H1 (cell line): ENCODE data around the gene DOHH. TPM values are rescaled to one million over a fixed set of nuclear protein-coding genes. Genes with fewer than 3 reads are reported as not detected.
A peak's percentile ranks its signal among the peaks of the same experiment; 100 is the strongest.

Source experiments
- CTCF ChIA-PET: fragments of 300-600 bp; sonication (Branson Sonifier 250); formaldehyde crosslinking; loops from one replicate; lab custom pipeline; 2021; ENCODE audit not compliant: partially characterized antibody; lab: Charles Lee
- POLR2A ChIA-PET: fragments of 300-600 bp; sonication (Branson Sonifier 250); formaldehyde crosslinking; loops from one replicate; lab custom pipeline; 2021; ENCODE audit warnings: inconsistent platforms; ENCODE audit not compliant: partially characterized antibody; lab: Charles Lee
- DNase-seq, 2 experiments: peaks; one replicate each; pipeline versions ENCODE4 v3.0.0 to v3.0.0-alpha.2; 2010 to 2022; ENCODE audit warnings: low spot score in 2 of 2, low read depth in 1 of 2, mixed read lengths in 1 of 2
- FAIRE-seq: peaks from 2 replicates; lab custom pipeline; 2011; peaks lifted over from hg19 to GRCh38; lab: Jason Lieb, UNC
- H2AFZ ChIP-seq: 2 replicates; pipeline ENCODE4 v1.8.1; 2012; ENCODE audit warnings: low read length, inconsistent platforms
- H2AK5ac ChIP-seq: 2 replicates; pipeline ENCODE4 v1.6.1; 2013; ENCODE audit warnings: low read depth, low read length
- H2BK120ac ChIP-seq: replicated peaks from 2 replicates; pipeline ENCODE3; 2013; ENCODE audit warnings: low read depth, low read length, inconsistent platforms
- H2BK12ac ChIP-seq: 2 replicates; pipeline ENCODE4 v1.6.1; 2013; ENCODE audit warnings: low read depth, low read length
- H2BK15ac ChIP-seq: 2 replicates; pipeline ENCODE4 v1.6.1; 2013; ENCODE audit warnings: low read length
- H2BK20ac ChIP-seq: 2 replicates; pipeline ENCODE4 v1.6.1; 2013; ENCODE audit warnings: low read length
- H2BK5ac ChIP-seq: 2 replicates; pipeline ENCODE4 v1.6.1; 2013; ENCODE audit warnings: low read depth, low read length
- H3K14ac ChIP-seq: 2 replicates; pipeline ENCODE4 v1.6.1; 2013; ENCODE audit warnings: inconsistent platforms; ENCODE audit not compliant: insufficient read length
- H3K18ac ChIP-seq: 2 replicates; pipeline ENCODE4 v1.6.1; 2013; ENCODE audit warnings: low read length; ENCODE audit errors: extremely low read depth
- H3K23ac ChIP-seq: 2 replicates; pipeline ENCODE4 v1.6.1; 2013; ENCODE audit warnings: inconsistent platforms; ENCODE audit not compliant: insufficient read length
- H3K23me2 ChIP-seq: 2 replicates; pipeline ENCODE4 v1.6.1; 2013; ENCODE audit warnings: low read depth, low read length
- H3K27ac ChIP-seq: 2 replicates; pipeline ENCODE4 v1.6.1; 2011; ENCODE audit warnings: low read depth, low read length, inconsistent platforms
- H3K27me3 ChIP-seq, 4 experiments: replicated peaks in 1 of 4; 1 replicate in 1 of 4; 2 replicates in 3 of 4; pipeline versions ENCODE4 v1.6.1 to v1.8.1; 2011 to 2013; ENCODE audit warnings: low read length in 3 of 4, mild to moderate bottlenecking in 3 of 4, inconsistent platforms in 2 of 4, mixed read lengths in 2 of 4, moderate library complexity in 1 of 4; ENCODE audit not compliant: control insufficient read depth in 3 of 4, insufficient read depth in 3 of 4; ENCODE audit errors: extremely low read depth in 1 of 4
- H3K36me3 ChIP-seq, 4 experiments: 2 replicates each; pipeline versions ENCODE4 v1.6.1 to v1.8.1; 2011 to 2013; ENCODE audit warnings: mild to moderate bottlenecking in 4 of 4, low read length in 3 of 4, moderate library complexity in 2 of 4, control low read depth in 1 of 4, inconsistent platforms in 1 of 4; ENCODE audit not compliant: insufficient read depth in 4 of 4, control insufficient read depth in 2 of 4
- H3K4ac ChIP-seq: replicated peaks from 2 replicates; pipeline ENCODE3; 2013; ENCODE audit warnings: low read length, low read depth, mixed read lengths, inconsistent platforms; ENCODE audit not compliant: insufficient read length
- H3K4me1 ChIP-seq, 4 experiments: replicated peaks in 1 of 4; 1 replicate in 1 of 4; 2 replicates in 3 of 4; pipeline versions ENCODE4 v1.6.1 to v1.8.1; 2011 to 2013; ENCODE audit warnings: low read length in 3 of 4, inconsistent platforms in 2 of 4, mixed read lengths in 1 of 4; ENCODE audit not compliant: insufficient read depth in 4 of 4, control insufficient read depth in 3 of 4
- H3K4me2 ChIP-seq, 2 experiments: 2 replicates each; pipeline versions ENCODE4 v1.6.1 to v1.8.1; 2011 to 2013; ENCODE audit warnings: low read depth in 2 of 2, low read length in 2 of 2, control low read depth in 1 of 2, inconsistent platforms in 1 of 2, mild to moderate bottlenecking in 1 of 2; ENCODE audit not compliant: insufficient read depth in 1 of 2
- H3K4me3 ChIP-seq, 4 experiments: fragments of 200-600, 300-600 bp in 1 of 4; sonication (generic), shearing (Covaris generic), sonication (Bioruptor Twin) in 1 of 4; 2 replicates each; pipeline versions ENCODE4 v1.5.1 to v1.8.1; 2011 to 2016; ENCODE audit warnings: low read length in 4 of 4, low read depth in 3 of 4, control low read depth in 2 of 4, inconsistent platforms in 2 of 4, mild to moderate bottlenecking in 2 of 4, mixed read lengths in 1 of 4, moderate library complexity in 1 of 4; ENCODE audit not compliant: insufficient read depth in 2 of 4; ENCODE audit errors: extremely low read depth in 1 of 4
- H3K56ac ChIP-seq: replicated peaks from 2 replicates; pipeline ENCODE3; 2013; ENCODE audit warnings: low read depth, mild to moderate bottlenecking, mixed read lengths, low read length, inconsistent platforms; ENCODE audit not compliant: insufficient read length
- H3K79me1 ChIP-seq: 2 replicates; pipeline ENCODE4 v1.6.1; 2013; ENCODE audit warnings: low read depth, low read length, control low read depth
- H3K79me2 ChIP-seq, 2 experiments: 2 replicates each; pipeline versions ENCODE4 v1.6.1 to v1.8.1; 2012 to 2013; ENCODE audit warnings: low read length in 2 of 2, mild to moderate bottlenecking in 2 of 2, inconsistent platforms in 1 of 2; ENCODE audit not compliant: insufficient read depth in 2 of 2, control insufficient read depth in 1 of 2
- H3K9ac ChIP-seq, 4 experiments: replicated peaks in 1 of 4; 1 replicate in 1 of 4; 2 replicates in 3 of 4; pipeline versions ENCODE4 v1.6.1 to v1.8.1; 2011 to 2013; ENCODE audit warnings: low read depth in 3 of 4, low read length in 3 of 4, control low read depth in 2 of 4, mild to moderate bottlenecking in 2 of 4, moderate library complexity in 2 of 4, inconsistent platforms in 1 of 4; ENCODE audit errors: extremely low read depth in 1 of 4
- H3K9me3 ChIP-seq, 2 experiments: 2 replicates each; pipeline versions ENCODE4 v1.6.1 to v1.8.1; 2012 to 2013; ENCODE audit warnings: mild to moderate bottlenecking in 2 of 2, moderate library complexity in 2 of 2, control low read depth in 1 of 2, inconsistent platforms in 1 of 2, low read depth in 1 of 2, low read length in 1 of 2, mixed read lengths in 1 of 2; ENCODE audit not compliant: insufficient read depth in 2 of 2
- H4K20me1 ChIP-seq, 2 experiments: replicated peaks in 1 of 2; 2 replicates each; pipeline versions ENCODE3 to v1.8.1; 2011 to 2013; ENCODE audit warnings: inconsistent platforms in 2 of 2, low read length in 2 of 2, mild to moderate bottlenecking in 1 of 2; ENCODE audit not compliant: insufficient read depth in 2 of 2, control insufficient read depth in 1 of 2
- H4K5ac ChIP-seq: 2 replicates; pipeline ENCODE4 v1.6.1; 2013; ENCODE audit warnings: low read length, low read depth, mixed read lengths, inconsistent platforms; ENCODE audit not compliant: insufficient read length
- H4K8ac ChIP-seq: 2 replicates; pipeline ENCODE4 v1.8.0; 2013; ENCODE audit warnings: mild to moderate bottlenecking, moderate library complexity, low read length, inconsistent platforms; ENCODE audit not compliant: insufficient read depth; ENCODE audit errors: extremely low read depth
- H4K91ac ChIP-seq: replicated peaks from 2 replicates; pipeline ENCODE3; 2013; ENCODE audit warnings: low read length, mixed read lengths, inconsistent platforms; ENCODE audit not compliant: insufficient read length
- CBX8 ChIP-seq: fragments of 300-800, 300-1000 bp; sonication (generic); IDR thresholded peaks from 2 replicates; pipeline ENCODE4 v1.7.1; 2016; ENCODE audit warnings: low read depth, low read length, borderline replicate concordance
- CTBP2 ChIP-seq: IDR thresholded peaks from 2 replicates; pipeline ENCODE4 v1.7.0; 2011; ENCODE audit warnings: borderline replicate concordance, mild to moderate bottlenecking, moderate library complexity, mixed read lengths, low read length; ENCODE audit not compliant: insufficient read depth, insufficient read length
- MAFK ChIP-seq: IDR thresholded peaks from 2 replicates; pipeline ENCODE4 v1.6.1; 2012; ENCODE audit warnings: low read depth, mild to moderate bottlenecking, improper control_type of control experiment, low read length
- RBBP5 ChIP-seq: IDR thresholded peaks from 2 replicates; pipeline ENCODE4 v1.7.1; 2012; ENCODE audit warnings: low read depth, mild to moderate bottlenecking, inconsistent platforms, low read length, moderate library complexity, borderline replicate concordance
- WGBS, 2 experiments: shearing (Covaris generic) in 1 of 2; methylation state at CpG; one replicate each; pipeline versions ENCODE4 v1.1.6 to v1.1.7; 2013 to 2015; ENCODE audit warnings: low lambda C conversion rate in 2 of 2, mixed read lengths in 2 of 2, inconsistent platforms in 1 of 2, low coverage in 1 of 2, missing lambda C conversion rate in 1 of 2; ENCODE audit not compliant: insufficient replicate concordance in 2 of 2, insufficient coverage in 1 of 2, insufficient read length in 1 of 2; ENCODE audit errors: extremely low coverage in 1 of 2, missing lambda C conversion rate in 1 of 2; 5-methylcytosine and 5-hydroxymethylcytosine counted together
- polyA plus RNA-seq, 7 experiments: library from polyadenylated mRNA; depleted of rRNA in 3 of 7; stranded (reverse) in 5 of 7; unstranded in 2 of 7; fragments of >200 nt in 5 of 7; fragments of 200-250 nt in 2 of 7; gene quantifications; 1 replicate in 5 of 7; 2 replicates in 1 of 7; 4 replicates in 1 of 7; pipeline versions ENCODE4 v1.2.1 to v1.2.3, GENCODE V29; 2011 to 2013; ENCODE audit warnings: missing spikeins in 2 of 7, mixed read lengths in 2 of 7
- total RNA-seq: library from RNA; stranded (reverse); fragmentation: NEBNext Ultra II Directional; extraction: Animal tissue kit (Norgen Biotek cat#: 25700); gene quantifications from 2 replicates; pipeline ENCODE4 v1.2.1, GENCODE V29; 2021
- TF ChIP-seq, protein P1 (sequence below): IDR thresholded peaks from 2 replicates; pipeline ENCODE4 v1.6.1; 2011; ENCODE audit warnings: low read depth, mild to moderate bottlenecking, low read length; ENCODE audit not compliant: insufficient read depth
- TF ChIP-seq, protein P2 (sequence below): IDR thresholded peaks from 2 replicates; pipeline ENCODE4 v1.6.1; 2012; ENCODE audit warnings: inconsistent platforms
- TF ChIP-seq, protein P3 (sequence below): IDR thresholded peaks from 2 replicates; pipeline ENCODE4 v1.6.1; 2012; ENCODE audit warnings: low read length, inconsistent platforms
- TF ChIP-seq, protein P4 (sequence below): IDR thresholded peaks from 2 replicates; pipeline ENCODE4 v1.6.1; 2012; ENCODE audit warnings: inconsistent platforms

DOHH gene
- total and polyA plus RNA-seq, 2 of the 8 experiments (the other 6 are each of a cell fraction or from before 2014, with no cell fraction given) = 7.3 to 17.7 TPM

DNA sequence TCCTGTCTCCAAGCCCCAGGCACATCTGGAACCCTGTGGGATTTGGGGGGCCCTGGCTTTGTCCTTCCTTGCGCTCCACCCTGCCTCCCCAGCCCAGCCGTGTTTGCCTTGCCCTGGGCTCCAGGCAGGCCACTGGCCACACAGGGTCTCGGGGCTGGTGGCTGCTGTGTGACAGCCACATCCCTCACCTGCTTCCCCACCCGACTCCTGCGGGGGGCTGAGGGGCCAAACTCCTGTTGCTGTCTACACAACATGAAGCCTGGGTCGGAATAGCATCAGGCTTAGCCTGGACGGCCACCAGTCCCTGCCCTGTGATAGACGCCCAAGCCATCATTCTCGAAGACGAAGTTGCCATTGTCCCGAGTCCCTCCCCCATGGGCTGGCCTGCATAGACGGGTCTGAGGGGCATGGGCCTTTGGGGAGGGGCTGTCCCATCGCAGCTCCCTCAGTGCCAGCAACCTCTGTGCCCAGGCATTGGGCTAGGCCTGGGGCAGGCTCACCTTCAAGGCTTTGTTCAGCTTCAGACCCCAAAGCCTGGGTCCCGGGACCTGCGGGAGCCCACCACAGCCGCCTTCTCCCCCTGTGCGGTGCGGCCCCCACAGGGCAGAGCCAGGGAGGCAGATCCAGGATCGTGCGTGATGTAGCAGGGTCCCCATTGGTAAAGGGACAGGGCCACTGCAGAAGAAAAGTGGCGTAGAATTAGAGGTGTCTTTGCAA is 23.0 kb upstream of the DOHH start:
- Histone ChIP-seq H3K4ac (no peak overlapping the region), H4K20me1 (peaks cover 0 to 14% of the 10 kb centered on the region in 2 experiments), H3K79me1 (no peaks in the 10 kb centered on the region; the same call in 1 of the 2 replicates), H3K79me2 (peaks cover 0 to 29% of the 10 kb centered on the region in 2 experiments; a peak in 3 of 4 replicates), H3K23me2 (no peaks in the 10 kb centered on the region; the same call in 1 of the 2 replicates), H3K27ac (no peak overlapping the region), H3K23ac (no peak overlapping the region), H3K36me3 (peaks cover 0 to 11% (median 3%) of the 10 kb centered on the region in 4 experiments; a peak in 4 of 8 replicates), H2AK5ac (no peak overlapping the region), H2BK5ac (no peak overlapping the region), H3K9ac (no peak overlapping the region), H4K91ac (no peak overlapping the region), H3K4me3 (no peak overlapping the region), H3K18ac (no peak overlapping the region), H3K56ac (no peak overlapping the region), H3K9me3 (no peaks in the 10 kb centered on the region), H4K5ac (no peak overlapping the region), H3K14ac (no peak overlapping the region), H4K8ac (peak overlapping the region; percentile 25; the same call in 1 of the 2 replicates), H2BK120ac (no peak overlapping the region), H3K27me3 (no peaks in the 10 kb centered on the region), H2BK20ac (no peak overlapping the region), H3K4me2 (no peak overlapping the region), H2BK12ac (no peak overlapping the region), H2BK15ac (no peak overlapping the region), H3K4me1 (peaks cover 0 to 24% (median 14%) of the 10 kb centered on the region in 4 experiments; a peak in 6 of 7 replicates), H2AFZ (no peak overlapping the region)
- POLR2A ChIA-PET = no interaction called here
- CTCF ChIA-PET = interaction anchor here (0.5 to 4.7 kb wide), 4 partner anchors 10 to 31 kb away, joined by 3 to 15 read pairs (median 4); no protein-coding TSS in a partner anchor
- DNase-seq = no peak
- no peak for FAIRE-seq
- WGBS, 2 experiments = 83% methylated on average over 21 of the region's 21 CpGs; no CpG with 5 or more reads in 1 of the 2 experiments
- no peak for TF ChIP-seq CTBP2
- TF ChIP-seq, protein P1, sequence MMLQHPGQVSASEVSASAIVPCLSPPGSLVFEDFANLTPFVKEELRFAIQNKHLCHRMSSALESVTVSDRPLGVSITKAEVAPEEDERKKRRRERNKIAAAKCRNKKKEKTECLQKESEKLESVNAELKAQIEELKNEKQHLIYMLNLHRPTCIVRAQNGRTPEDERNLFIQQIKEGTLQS = no peak
- no peak for TF ChIP-seq RBBP5
- no peak for TF ChIP-seq CBX8
- TF ChIP-seq, protein P2, sequence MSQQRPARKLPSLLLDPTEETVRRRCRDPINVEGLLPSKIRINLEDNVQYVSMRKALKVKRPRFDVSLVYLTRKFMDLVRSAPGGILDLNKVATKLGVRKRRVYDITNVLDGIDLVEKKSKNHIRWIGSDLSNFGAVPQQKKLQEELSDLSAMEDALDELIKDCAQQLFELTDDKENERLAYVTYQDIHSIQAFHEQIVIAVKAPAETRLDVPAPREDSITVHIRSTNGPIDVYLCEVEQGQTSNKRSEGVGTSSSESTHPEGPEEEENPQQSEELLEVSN = no peak
- TF ChIP-seq, protein P3, sequence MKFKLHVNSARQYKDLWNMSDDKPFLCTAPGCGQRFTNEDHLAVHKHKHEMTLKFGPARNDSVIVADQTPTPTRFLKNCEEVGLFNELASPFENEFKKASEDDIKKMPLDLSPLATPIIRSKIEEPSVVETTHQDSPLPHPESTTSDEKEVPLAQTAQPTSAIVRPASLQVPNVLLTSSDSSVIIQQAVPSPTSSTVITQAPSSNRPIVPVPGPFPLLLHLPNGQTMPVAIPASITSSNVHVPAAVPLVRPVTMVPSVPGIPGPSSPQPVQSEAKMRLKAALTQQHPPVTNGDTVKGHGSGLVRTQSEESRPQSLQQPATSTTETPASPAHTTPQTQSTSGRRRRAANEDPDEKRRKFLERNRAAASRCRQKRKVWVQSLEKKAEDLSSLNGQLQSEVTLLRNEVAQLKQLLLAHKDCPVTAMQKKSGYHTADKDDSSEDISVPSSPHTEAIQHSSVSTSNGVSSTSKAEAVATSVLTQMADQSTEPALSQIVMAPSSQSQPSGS = no peak
- no peak for TF ChIP-seq MAFK
- TF ChIP-seq, protein P4, sequence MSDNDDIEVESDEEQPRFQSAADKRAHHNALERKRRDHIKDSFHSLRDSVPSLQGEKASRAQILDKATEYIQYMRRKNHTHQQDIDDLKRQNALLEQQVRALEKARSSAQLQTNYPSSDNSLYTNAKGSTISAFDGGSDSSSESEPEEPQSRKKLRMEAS = no peak
